Neuron (in vitro differentiated cells): Measurements from ENCODE around the gene ACTRT2.

Source experiments
- H2AFZ ChIP-seq: one replicate; pipeline ENCODE4 v1.6.1; 2013; ENCODE audit warnings: low read depth, mild to moderate bottlenecking, inconsistent platforms, low read length, moderate library complexity
- H3K27me3 ChIP-seq: one replicate; pipeline ENCODE4 v1.6.1; 2013; ENCODE audit warnings: low read length; ENCODE audit not compliant: insufficient read depth
- H3K36me3 ChIP-seq: one replicate; pipeline ENCODE4 v1.6.1; 2013; ENCODE audit warnings: low read length; ENCODE audit not compliant: insufficient read depth
- H3K4me1 ChIP-seq: one replicate; pipeline ENCODE4 v1.6.1; 2013; ENCODE audit warnings: low read length; ENCODE audit not compliant: insufficient read depth
- H3K4me3 ChIP-seq: 2 replicates; pipeline ENCODE4 v1.5.1; 2013; ENCODE audit warnings: mild to moderate bottlenecking, low read length, moderate library complexity
- H3K9me3 ChIP-seq: one replicate; pipeline ENCODE4 v1.6.1; 2013; ENCODE audit warnings: low read length

The ACTRT2 gene

DNA sequence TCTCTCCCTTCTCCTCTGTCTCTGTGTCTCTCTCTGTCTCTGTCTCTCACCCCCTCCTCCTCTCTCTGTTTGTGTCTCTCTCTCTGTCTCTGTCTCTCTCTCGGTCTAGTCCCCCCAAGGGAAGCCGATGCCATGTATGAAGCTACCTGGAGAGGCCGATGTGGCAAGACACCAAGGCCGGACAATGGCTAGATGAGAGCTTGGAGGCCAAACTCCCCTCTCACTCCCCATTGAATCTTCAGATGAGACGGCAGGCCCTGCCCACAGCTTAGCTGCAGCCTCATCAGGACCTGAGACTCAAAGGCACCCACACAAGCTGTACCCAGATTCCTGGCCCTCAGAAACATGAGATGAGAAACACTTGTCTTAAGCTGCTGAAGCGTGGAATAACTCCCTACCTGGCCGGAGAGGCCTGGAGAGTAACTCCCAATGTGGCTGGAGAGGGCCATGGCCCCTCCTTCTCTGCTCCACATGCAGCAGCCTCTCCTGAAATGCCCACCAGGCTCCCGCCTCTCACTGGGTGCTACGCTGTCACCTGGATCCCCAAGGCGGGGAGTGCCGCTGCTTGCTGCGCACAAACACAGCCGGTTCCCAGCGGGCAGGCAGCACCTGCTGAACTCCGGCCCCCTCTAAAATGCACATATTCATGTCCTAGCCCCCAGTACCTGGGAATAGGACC lies 7.8 kb upstream of the ACTRT2 start:
- H3K36me3 ChIP-seq = no peaks in the 10 kb centered on the region
- H3K27me3 ChIP-seq = peaks cover 9% of the 10 kb centered on the region
- H2AFZ ChIP-seq = no peak overlapping the region
- H3K4me1 ChIP-seq = no peaks in the 10 kb centered on the region
- H3K4me3 ChIP-seq = no peak overlapping the region
- peaks cover 3% of the 10 kb centered on the region for H3K9me3 ChIP-seq

- Histone ChIP-seq H3K4me1 (no peaks in the 10 kb centered on the region), H3K27me3 (peaks cover 9% of the 10 kb centered on the region), H3K36me3 (no peaks in the 10 kb centered on the region), H3K4me3 (no peak overlapping the region), H2AFZ (no peak overlapping the region), H3K9me3 (peaks cover 3% of the 10 kb centered on the region)
These were observed 7.2 kb upstream of the ACTRT2 start for GRCh38 chr1:3014050-3014440.

- Histone ChIP-seq H3K36me3 (no peaks in the 10 kb centered on the region), H3K27me3 (peaks cover 9% of the 10 kb centered on the region), H2AFZ (no peak overlapping the region), H3K4me1 (no peaks in the 10 kb centered on the region), H3K9me3 (peaks cover 2% of the 10 kb centered on the region), H3K4me3 (no peak overlapping the region)
These were observed 6.6 kb upstream of the ACTRT2 start for GRCh38 chr1:3014443-3015268.

DNA sequence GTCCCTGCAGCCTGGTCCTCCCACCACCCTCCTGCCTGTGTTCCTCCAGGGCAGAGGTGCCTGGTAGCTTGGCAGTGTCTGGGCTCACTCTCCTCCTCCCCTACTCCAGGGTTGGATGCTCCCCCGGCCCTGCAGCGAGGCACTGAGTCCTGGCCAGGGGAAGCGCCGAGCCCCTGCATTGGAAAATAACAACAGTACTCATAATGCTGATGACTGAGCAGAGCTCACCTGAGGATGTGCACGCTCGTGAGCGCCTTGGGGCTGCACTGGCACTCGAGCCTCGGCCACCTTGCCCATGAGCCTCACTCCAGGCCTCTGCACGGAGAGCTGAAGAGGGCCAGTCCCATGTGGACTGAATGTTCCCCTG lies 6.0 kb upstream of the ACTRT2 start:
- Histone ChIP-seq H3K9me3 (peaks cover 2% of the 10 kb centered on the region), H3K36me3 (no peaks in the 10 kb centered on the region), H2AFZ (no peak overlapping the region), H3K27me3 (peaks cover 9% of the 10 kb centered on the region), H3K4me3 (no peak overlapping the region), H3K4me1 (no peaks in the 10 kb centered on the region)

DNA sequence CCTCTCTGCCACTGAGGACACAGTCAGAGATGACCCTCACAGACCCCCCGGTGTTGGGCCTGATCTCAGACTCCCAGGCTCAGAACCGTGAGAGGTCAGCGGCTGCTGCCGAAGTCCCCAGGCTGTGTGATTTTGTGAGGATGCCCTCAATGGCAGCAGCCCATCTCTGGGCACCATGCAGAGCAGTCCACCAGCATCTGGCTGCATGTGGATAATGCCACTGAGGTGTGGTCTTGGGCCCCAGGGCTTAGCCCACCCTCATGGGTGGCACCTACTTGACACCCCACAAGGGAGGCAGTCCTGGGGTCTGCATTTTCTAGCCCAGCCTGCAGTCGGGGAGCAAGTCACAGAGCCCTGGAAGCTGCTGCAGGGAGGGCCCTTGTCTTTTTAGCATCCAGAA lies 5.5 kb upstream of the ACTRT2 start:
- H3K27me3 ChIP-seq = peaks cover 9% of the 10 kb centered on the region
- no peak overlapping the region for H3K4me3 ChIP-seq
- H3K9me3 ChIP-seq = peaks cover 2% of the 10 kb centered on the region
- no peak overlapping the region for H2AFZ ChIP-seq
- no peaks in the 10 kb centered on the region for H3K4me1 ChIP-seq
- H3K36me3 ChIP-seq = no peaks in the 10 kb centered on the region

GRCh38 chr1:3016641-3017439 lies 4.4 kb upstream of the ACTRT2 start:
- Histone ChIP-seq H3K9me3 (peaks cover 2% of the 10 kb centered on the region), H3K27me3 (peaks cover 9% of the 10 kb centered on the region), H3K4me3 (no peak overlapping the region), H3K4me1 (no peaks in the 10 kb centered on the region), H3K36me3 (no peaks in the 10 kb centered on the region), H2AFZ (no peak overlapping the region)

GRCh38 chr1:3017440-3018050 lies 3.7 kb upstream of the ACTRT2 start:
- no peak overlapping the region for H2AFZ ChIP-seq

DNA sequence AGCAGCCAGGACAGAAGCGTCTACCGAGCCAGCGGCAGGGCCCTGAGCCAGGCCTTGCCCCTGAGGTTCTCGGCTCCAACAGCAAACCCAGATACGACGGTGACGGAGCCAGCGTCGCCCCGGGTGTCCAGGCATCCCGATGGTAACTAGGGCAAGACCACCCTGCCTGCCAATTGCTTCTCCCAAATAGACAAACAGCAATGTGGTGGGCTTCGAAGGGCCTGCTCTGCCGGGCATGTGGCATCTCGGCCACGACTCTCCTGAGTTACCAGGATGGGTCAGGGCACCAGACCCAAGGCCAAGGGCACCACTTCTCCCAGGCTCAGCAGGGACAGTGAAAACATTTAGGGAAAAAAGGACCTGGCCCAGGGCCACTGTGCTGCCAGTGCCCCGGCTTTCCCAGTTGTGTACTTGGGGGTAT lies 3.2 kb upstream of the ACTRT2 start:
- Histone ChIP-seq H3K4me3 (no peak overlapping the region), H2AFZ (no peak overlapping the region), H3K36me3 (no peaks in the 10 kb centered on the region), H3K4me1 (no peaks in the 10 kb centered on the region), H3K9me3 (peaks cover 2% of the 10 kb centered on the region), H3K27me3 (peaks cover 10% of the 10 kb centered on the region)

More at GRCh38 chr1:3017440-3018050, 3.7 kb upstream of the ACTRT2 start:
- H3K4me3 ChIP-seq = no peak overlapping the region
- H3K9me3 ChIP-seq = peaks cover 2% of the 10 kb centered on the region
- H3K36me3 ChIP-seq = no peaks in the 10 kb centered on the region
- H3K4me1 ChIP-seq = no peaks in the 10 kb centered on the region
- peaks cover 9% of the 10 kb centered on the region for H3K27me3 ChIP-seq

DNA sequence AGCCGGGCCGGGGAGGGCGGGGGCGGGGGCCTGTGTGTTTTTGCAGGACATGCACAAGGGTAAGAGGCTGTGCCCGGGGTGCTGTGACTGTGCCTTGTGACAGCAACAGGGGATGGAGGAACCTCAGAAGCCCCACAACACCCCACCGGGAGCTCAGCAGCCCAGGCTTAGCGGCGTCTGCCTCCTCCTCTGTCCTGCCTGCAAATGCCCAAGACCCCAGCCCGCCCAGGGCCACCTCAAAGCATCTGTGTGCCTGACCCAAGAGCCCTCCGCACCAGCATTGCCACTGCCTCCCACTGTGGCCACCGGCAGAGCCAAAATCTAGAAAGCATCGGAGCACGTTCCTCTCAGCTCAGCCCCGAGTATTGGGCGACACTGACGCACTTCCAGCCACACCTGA lies 2.7 kb upstream of the ACTRT2 start:
- H3K36me3 ChIP-seq = no peaks in the 10 kb centered on the region
- H3K4me1 ChIP-seq = no peaks in the 10 kb centered on the region

DNA sequence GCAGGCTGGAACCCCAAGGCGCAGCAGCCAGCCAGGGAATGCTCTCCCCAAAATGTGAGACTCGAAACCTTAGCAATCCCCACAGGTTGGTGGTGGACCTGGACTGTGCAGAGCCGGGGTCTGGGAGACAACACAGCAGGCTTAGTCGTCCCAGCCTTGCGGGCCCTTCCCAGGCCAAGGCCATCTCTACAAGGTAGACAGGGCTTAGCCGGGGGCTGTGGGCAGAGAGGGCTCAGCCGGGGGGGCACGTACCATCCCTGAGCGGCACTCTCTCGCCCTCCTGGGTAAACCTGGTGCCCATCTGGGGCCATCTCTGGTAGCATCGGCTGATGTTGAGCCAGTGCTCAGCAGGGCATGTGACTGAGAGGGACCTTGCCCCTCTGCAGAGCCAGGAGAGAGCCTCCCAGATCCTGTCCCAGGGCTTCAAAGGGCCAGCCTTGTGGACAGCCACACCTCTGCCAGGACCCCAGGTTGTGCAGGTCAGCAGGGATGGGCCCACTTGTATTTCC lies 2.2 kb upstream of the ACTRT2 start:
- peaks cover 2% of the 10 kb centered on the region for H3K9me3 ChIP-seq

More for the DNA sequence above, 2.7 kb upstream of the ACTRT2 start:
- no peak overlapping the region for H2AFZ ChIP-seq
- no peak overlapping the region for H3K4me3 ChIP-seq
- peaks cover 2% of the 10 kb centered on the region for H3K9me3 ChIP-seq
- H3K27me3 ChIP-seq = peaks cover 9% of the 10 kb centered on the region

GRCh38 chr1:3019516-3020051 lies 1.7 kb upstream of the ACTRT2 start:
- no peak overlapping the region for H3K4me3 ChIP-seq
- no peaks in the 10 kb centered on the region for H3K36me3 ChIP-seq
- peaks cover 2% of the 10 kb centered on the region for H3K9me3 ChIP-seq
- H3K27me3 ChIP-seq = peaks cover 8% of the 10 kb centered on the region
- no peak overlapping the region for H2AFZ ChIP-seq
- H3K4me1 ChIP-seq = no peaks in the 10 kb centered on the region

More for the DNA sequence above, 2.2 kb upstream of the ACTRT2 start:
- no peaks in the 10 kb centered on the region for H3K4me1 ChIP-seq
- H3K27me3 ChIP-seq = peaks cover 8% of the 10 kb centered on the region
- no peak overlapping the region for H3K4me3 ChIP-seq
- no peak overlapping the region for H2AFZ ChIP-seq
- H3K36me3 ChIP-seq = no peaks in the 10 kb centered on the region

GRCh38 chr1:3020263-3020909 lies 881 bp upstream of the ACTRT2 start:
- no peak overlapping the region for H2AFZ ChIP-seq
- no peaks in the 10 kb centered on the region for H3K36me3 ChIP-seq
- H3K4me1 ChIP-seq = no peaks in the 10 kb centered on the region
- peaks cover 2% of the 10 kb centered on the region for H3K9me3 ChIP-seq
- peaks cover 8% of the 10 kb centered on the region for H3K27me3 ChIP-seq
- H3K4me3 ChIP-seq = no peak overlapping the region
